ENCODE measurements around the gene VPREB3.

The VPREB3 gene

DNA sequence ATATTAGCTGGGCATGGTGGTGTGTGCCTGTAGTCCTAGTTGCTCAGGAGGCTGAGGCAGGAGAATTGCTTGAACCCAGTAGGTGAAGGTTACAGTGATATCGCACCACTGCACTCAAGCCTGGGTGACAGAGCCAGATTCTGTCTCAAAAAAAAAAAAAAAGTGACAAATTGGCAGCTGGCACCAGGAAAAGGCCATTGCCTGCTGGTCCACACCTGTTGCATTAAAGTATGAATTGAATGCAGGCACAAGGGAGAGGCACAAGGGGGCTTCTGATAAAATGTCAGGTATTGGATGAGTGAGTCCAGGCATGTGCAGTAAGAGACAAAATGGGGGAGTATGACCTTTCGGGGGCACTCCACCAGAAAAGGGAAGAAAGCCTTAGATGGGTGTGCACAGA lies 31.5 kb downstream of the VPREB3 start:
- no peak for DNase-seq

DNA sequence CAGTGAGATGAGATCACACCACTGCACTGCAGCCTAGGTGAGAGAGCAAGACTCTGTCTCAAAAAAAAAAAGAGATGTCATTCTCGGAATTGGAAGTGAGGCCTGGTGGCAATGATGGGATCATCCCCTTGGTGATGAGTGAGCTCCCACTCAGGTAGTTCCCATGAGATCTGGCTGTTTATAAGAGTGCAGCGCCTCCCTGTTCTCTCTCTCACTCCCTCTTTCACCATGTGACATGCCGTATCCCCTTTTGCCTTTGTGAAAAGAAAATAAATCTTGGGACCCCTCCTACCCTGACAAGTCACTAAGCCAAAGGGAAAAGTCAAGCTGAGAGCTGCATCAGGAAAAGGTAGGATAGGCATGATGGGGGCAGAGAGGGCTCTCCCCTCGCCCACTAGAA lies 32.1 kb downstream of the VPREB3 start:
- no peak for DNase-seq

DNA sequence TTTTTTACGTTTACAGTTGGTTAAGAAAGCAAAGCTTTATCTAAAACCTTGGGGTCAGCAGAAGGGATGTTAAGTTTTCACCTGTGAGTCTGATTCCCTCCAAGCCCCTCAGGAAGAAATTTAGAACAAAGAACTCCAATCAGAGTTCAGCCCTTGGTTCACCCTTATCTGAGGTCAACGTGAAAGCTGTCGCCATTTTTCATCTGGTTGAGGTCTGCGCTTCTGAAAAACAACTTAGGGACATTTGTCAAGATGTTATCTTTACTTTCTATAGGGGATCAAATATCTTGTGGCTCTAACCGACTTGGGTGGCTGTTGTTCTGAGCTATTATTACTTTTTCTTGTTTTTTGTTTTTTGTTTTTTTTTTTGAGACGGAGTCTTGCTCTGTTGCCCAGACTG lies 33.4 kb downstream of the VPREB3 start:
- no peak for DNase-seq

DNA sequence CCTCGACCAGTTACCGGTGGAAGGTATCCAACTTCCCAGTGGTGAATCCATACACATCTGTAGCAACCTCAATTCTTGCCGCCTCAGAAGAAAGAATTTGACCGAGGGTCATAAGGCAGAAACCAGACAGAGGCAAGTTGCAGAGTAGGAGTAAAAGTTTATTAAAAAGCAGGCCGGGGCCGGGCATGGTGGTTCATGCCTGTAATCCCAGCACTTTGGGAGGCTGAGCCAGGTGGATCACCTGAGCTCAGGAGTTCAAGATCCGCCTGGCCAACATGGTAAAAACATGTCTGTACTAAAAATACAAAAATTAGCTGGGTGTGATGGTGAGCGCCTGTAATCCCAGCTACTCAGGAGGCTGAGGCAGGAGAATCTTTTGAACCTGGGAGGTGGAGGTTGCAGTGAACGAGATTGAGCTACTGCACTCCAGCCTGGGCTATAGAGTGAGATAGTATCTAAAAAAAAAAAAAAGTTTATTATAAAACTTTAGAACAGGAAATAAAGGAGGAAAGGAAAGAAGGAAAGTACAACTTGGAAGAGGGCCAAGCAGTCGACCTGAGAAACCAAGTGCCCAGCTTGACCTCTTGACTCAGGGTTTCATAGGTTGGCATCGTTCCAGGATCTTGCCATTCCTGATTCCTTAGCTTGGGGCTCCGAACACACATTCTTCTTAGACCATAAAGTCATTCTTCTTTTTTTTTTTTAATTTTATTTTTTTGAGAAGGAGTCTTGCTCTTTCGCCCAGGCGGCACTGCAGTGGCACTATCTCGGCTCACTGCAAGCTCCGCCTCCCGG lies 35.7 kb downstream of the VPREB3 start:
- DNase-seq: no peak

DNA sequence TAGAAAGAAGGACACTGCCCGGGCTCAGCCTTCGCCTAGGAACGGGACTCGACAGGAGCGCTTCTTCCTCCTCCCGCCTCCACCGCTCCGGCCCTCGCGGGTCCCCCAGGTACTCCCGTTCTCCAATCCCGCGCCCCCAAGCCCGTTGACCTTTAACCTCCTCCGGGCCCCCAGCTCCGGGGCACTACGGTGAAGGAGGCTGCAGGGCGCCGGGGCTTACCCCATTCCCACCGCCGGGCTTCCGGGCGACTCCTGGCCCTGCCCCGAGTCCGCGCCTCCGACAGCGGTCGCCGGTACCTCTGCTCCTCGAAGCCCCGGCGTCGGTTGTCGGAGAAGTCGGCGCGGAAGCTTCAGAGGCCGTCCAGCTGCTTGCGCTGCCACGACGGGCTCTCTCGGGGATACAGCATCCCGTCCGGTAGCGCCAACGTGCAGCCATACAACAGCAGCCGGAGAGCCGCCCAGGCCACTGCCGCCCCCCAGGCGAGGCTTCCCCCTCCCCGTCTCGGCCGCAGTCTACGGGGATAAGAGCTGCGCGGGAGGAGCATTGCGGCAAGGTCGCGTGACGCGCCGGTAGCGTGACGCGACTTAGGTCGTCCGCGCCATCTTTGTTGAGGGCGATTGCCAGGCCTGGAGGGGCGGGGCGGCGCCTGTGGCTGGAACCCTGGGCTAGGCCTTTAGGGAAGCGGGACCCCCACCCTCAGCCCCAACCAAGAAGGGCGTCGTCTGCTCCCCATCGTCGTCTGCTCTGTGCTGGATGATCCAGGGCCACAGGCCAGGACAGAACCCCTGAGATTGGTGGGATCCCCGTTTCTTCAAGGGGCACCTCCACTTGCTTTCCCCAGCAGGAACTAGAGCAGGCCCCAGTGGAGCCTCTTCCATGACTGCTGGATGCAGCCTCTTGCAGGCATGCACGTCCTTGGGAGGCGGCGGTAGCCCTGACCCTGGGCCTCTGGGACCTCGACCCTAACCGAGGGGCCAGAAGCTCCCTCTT lies 37.1 kb downstream of the VPREB3 start:
- DNase-seq: peak; percentile 79

DNA sequence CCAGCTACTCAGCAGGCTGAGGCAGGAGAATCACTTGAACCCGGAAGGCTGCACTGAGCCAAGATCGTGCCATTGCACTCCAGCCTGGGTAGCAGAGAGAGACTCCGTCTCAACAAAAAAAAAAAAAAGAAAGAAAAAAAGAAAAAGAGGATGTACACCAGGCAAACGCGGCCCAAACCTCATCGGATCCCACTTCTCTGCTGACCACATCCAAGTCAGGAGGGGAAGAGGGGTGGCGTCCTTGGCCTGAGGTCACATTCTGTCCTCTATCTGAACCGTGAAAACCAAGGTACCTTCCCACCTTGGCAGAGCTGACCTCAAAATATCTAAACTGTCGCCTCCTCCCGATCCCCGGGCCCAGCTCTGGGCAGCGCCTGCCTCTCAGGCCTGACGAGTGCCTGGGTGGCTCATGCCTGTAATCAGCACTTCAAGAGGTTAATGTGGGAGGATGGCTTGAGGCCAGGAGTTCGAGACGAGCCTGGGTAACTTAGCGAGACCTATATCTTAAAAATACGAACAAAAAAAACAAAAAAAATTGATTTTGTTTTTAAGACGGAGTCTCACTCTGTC lies 38.3 kb downstream of the VPREB3 start:
- DNase-seq: no peak

DNA sequence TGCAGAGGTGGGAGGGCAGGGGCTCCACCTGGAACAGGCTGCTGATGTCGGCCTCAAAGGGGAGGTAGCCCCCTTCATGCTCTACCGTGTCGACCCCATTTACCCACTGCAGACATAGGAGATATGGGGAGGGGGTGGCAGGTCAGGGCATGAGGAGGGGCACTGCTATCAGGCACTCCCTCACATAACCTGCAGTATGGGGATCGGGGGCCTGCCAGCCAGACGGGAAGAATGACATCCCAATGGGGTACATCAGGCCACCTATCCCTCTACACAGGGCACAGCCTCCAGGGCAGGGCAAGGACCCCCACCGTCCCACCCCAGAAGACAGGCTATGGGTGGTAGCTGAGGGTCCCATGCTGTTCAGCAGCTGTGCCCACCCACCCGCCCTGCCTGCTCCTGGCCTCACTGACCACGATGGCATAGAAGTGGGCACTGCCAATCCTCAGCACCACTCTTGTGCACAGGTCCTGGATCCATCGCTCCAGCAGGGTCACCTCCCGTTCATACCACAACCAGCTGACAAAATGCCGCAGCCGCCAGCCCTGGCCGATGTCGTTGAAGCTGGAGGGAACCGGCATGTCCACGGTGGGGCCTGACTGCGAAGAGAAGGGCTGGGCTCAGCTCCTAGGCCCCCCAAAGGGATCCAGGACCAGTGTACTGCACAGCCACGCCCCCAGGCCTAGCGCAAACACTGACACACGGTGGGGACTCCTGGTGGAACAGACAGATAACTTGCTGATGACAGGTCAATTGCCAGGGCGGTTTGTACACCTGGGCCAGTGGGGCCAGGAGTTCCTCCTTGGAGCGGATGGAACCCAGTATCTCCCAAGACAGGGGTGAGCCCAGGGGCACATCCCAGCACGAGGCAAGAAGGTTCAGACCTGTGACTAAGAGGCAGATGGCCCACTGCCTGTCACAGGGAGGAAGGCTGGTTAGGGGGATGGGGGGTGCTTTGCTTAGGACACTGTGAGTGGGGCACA lies 39.3 kb downstream of the VPREB3 start:
- no peak for DNase-seq

DNA sequence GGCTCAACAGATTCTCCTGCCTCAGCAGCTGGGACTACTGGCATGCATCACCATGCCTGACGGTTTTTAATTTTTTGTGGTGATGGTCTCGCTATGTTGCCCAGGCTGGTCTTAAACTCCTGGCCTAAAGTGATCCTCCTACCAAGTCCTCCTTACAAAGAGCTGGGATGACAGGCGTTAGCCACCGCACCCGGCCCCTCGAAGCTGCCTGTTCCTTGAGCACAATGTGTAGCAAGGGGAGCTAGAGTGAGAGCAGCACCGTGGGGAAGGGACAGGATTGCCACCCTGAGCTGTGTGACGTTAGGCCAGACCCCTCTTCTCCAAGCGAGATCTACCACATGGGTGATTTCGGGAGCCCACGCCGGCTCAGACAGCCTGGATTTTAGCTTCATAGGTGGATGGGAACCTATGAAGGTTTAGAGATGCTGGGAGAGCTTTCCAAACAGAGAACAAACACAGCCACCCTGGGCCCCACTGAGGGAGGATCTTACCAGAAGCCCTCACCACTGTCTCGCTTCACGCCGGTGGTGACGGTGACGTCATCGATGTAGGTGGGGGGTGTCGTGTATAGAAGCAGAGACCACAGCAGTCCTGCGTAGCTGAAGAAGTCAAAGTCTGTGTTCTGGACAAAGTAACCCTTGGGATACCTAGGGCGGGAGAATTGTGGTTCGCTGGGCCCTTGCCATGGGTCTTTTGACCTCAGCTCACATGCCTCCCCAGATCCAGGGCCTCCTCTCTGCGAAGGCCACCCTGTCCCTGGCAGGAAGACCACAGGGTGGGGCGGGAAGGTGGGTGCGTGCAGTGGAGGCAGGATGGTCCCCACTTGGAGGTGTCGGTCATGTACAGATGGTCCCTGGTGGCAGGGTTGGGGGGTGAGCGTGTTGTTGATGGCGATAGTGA lies 40.3 kb downstream of the VPREB3 start:
- no peak for DNase-seq

DNA sequence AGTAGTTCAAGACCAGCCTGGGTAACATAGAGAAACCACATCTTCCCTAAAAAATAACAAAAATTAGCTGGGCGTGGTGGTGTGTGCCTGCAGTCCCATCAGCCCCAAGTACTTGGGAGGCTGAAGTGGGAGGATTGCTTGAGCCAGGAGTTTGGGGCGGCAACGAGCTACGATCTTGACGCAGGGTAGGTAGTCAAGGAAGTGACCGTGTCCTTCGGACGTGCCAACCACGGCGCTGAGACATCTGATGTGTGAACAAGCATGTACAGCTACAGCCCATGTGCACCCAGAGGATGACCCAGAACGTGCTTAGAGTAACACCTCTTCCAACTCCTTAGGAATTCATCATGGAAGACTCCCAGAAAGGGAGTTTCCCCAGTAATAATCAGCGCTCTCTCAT lies 42.0 kb downstream of the VPREB3 start:
- no peak for DNase-seq

DNA sequence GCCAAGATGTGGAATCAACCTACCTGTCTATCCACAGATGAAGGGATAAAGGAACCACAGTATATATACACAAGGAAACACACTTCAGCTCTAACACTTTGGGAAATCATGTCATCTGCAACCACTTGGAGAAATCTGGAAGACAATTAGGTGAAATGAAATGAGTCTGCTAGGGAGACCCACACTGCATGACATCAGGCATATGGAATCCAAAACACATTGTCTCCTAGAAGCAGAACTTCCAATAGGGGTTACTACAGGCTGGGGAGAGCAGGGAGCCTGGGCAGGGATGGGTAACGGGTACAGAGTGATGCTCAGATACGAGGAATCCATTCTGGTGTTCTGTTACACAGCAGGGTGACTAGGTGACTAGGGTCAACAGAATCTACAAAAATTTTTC lies 45.1 kb downstream of the VPREB3 start:
- no peak for DNase-seq

DNA sequence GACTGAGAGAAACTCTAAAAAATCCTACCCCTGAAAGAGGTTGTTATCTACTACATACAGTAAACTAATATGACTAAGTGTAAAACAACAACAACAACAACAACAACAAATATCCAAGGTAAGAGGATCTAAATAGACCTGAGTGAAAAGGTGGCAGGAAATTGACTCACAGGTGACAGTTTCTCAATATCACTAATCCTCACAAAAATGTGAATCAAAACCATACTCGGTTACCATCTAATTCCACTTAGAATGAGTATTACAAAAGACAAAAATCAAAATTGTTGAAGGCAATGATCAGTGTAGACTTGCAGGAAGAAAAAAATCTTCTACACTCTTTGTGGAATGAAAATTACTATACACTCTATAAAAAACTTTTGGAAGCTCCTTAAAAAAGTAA lies 46.0 kb downstream of the VPREB3 start:
- DNase-seq: no peak

DNA sequence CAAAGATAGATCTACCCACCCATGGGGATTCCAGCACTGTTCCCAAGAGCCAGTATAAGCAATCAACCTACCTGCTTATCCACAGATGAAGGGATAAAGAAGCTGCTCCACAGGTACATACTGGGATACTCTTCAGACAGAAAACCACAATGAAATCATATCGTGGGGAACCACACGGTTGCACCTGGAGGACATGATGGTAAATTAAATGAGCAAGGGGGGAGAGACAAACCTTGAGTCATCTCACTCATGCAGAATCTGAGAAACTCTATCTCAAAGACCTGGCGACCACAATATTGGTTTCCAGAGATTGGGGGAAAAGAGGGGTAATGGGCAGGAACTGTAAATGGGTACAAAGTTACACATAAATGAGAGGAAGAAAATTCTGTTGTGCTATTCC lies 48.9 kb downstream of the VPREB3 start:
- DNase-seq: no peak

DNA sequence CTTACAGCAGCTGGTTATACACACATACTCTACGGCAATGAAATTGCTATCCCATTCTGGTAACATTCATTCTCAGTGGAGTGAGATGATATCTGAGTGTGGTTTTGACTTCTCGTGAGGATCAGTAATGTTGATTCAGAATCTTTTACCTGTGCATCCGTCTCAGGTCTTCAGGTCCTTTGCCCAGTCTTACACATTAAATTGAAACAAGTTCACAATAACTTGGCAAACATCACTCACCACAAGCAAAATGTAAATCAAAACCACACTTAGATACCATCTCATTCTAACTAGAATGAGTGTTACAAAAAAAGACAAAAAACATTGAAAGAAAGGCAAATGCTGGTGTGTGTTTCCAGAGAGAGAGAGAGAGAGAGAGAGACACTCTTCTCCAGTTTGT lies 49.4 kb downstream of the VPREB3 start:
- no peak for DNase-seq

DNA sequence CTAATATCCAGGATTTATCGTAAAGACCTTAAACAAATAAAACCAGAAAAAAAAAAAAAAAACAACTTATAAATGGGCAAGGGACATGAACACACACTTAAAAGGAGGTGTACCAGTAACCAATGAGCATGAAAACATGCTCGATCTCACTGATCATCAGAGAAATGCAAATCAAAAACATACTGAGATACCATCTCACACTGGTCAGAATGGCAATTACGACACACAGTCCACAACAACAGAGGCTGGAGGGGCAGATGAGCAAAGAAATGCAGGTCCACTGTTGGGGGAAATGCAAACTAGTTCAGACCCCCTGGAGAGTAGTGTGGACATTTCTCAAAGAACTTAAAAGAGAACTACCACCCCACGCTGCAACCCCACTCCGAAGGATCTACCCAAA lies 50.2 kb downstream of the VPREB3 start:
- no peak for DNase-seq

All from NCI-H146 (cell line).